ENCODE results near the gene NBEAL1.
"Not testable (repeated sequence)": the region's sequence is repeated elsewhere in the genome, so short reads cannot be mapped to it uniquely, and the experiment has no call there.

The NBEAL1 gene

DNA sequence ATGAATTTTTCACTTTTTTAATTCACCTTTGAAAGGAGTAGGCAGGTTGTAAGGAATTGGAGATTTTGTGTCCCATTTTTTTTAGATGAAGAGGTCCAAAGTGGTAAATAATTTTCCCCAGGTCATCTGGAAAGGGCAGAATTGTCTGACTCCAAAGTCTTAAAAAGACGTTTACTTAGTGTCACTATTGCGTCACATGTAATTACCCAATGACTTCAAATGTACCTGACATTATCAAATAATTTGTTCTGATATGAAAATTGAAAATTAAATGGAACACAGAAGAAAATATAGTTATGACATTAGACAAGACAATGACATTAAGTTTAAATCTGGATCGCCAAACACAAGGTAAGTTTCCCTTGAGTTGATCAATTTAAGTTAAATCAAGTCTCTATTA, 24.2 kb upstream of the NBEAL1 start:
- ChIA-PET CTCF (no interaction called here), POLR2A (no interaction called here)
- TF ChIP-seq ZNF146 (tag by site-specific recombination; IDR thresholded peaks at IDR 0.05): no peak
- TF ChIP-seq, protein P1, sequence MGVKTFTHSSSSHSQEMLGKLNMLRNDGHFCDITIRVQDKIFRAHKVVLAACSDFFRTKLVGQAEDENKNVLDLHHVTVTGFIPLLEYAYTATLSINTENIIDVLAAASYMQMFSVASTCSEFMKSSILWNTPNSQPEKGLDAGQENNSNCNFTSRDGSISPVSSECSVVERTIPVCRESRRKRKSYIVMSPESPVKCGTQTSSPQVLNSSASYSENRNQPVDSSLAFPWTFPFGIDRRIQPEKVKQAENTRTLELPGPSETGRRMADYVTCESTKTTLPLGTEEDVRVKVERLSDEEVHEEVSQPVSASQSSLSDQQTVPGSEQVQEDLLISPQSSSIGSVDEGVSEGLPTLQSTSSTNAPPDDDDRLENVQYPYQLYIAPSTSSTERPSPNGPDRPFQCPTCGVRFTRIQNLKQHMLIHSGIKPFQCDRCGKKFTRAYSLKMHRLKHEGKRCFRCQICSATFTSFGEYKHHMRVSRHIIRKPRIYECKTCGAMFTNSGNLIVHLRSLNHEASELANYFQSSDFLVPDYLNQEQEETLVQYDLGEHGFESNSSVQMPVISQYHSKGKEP (tag by site-specific recombination; IDR thresholded peaks at IDR 0.05): no peak
- TF ChIP-seq YY1 (tag by site-specific recombination; IDR thresholded peaks at IDR 0.05): no peak
- TF ChIP-seq ZNF155 (tag by site-specific recombination; IDR thresholded peaks at IDR 0.05): no peak
- H3K36me3 ChIP-seq (ENCODE audit: control insufficient read depth in 2 of 2, insufficient read depth in 1 of 2, low read length in 2 of 2): no peaks in the 10 kb centered on the region
- no peak overlapping the region for H3K27ac ChIP-seq (ENCODE audit: extremely low read depth, low read depth, low read length)
- H3K4me3 ChIP-seq (ENCODE audit: low read depth, low read length): no peak overlapping the region
- no peaks in the 10 kb centered on the region for H3K9me3 ChIP-seq (ENCODE audit: control insufficient read depth, insufficient read depth, low read depth, low read length)
- no peaks in the 10 kb centered on the region for H3K4me1 ChIP-seq (ENCODE audit: control insufficient read depth, insufficient read depth, low read length)

DNA sequence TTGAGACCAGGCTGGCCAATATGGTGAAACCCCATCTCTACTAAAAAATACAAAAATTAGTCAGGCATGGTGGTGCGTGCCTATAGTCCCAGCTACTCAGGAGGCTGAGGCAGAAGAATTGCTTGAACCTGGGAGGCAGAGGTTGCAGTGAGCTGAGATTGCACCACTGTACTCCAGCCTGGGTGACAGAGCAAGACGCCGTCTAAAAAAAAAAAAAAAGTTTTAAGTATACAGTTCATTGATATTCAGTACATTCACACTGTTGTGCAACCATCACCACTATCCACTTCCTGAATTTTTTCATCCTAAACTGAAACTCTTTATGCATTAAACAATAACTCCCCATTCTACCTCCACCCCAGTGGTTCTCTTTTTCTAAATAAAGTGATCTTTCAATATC, 17.6 kb upstream of the NBEAL1 start:
- POLR2A ChIA-PET; H3K4me3 ChIP-seq (ENCODE audit: low read depth, low read length): not testable (repeated sequence)

DNA sequence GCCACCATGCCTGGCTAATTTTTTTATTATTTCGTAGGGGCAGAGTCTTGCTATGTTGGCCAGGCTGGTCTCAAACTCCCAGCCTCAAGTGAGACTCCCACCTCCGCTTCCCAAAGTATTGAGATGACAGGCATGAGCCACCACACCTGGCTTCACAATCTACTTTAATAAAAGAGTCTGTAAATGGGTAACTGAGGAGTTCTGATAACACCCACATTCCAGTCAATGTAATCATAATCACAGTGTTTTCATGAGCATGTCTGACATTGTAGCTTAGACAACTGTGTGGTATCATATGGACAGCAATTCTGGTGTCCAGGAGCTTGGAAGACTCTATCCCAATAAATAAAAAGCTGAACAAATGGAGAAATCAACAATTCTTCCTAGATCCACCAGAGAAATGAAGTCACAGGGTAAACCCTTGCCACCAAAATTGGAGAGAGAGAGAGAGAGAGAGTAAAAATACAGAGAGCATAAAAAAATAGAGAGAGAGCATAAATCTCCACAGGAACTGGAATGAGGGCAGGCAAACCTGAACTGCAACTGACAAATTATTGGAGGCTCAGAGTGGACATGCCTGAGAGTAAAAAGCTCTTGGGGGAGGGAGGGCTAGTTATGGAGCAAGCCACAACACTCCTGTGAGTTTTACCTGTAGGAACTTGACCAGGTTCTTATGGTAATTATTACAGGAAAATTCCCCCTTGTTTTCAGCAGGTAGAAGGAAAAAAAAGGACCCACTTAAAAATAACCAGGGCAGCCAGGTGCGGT, 12.4 kb upstream of the NBEAL1 start:
- CTCF ChIA-PET: no interaction called here
- no peaks in the 10 kb centered on the region for H3K9me3 ChIP-seq (ENCODE audit: control insufficient read depth, insufficient read depth, low read depth, low read length)

More for the DNA sequence above, 17.6 kb upstream of the NBEAL1 start:
- CTCF ChIA-PET; H3K9me3 ChIP-seq (ENCODE audit: control insufficient read depth, insufficient read depth, low read depth, low read length); H3K4me1 ChIP-seq (ENCODE audit: control insufficient read depth, insufficient read depth, low read length); H3K36me3 ChIP-seq (ENCODE audit: control insufficient read depth in 2 of 2, insufficient read depth in 1 of 2, low read length in 2 of 2); H3K27ac ChIP-seq (ENCODE audit: extremely low read depth, low read depth, low read length): not testable (repeated sequence)

DNA sequence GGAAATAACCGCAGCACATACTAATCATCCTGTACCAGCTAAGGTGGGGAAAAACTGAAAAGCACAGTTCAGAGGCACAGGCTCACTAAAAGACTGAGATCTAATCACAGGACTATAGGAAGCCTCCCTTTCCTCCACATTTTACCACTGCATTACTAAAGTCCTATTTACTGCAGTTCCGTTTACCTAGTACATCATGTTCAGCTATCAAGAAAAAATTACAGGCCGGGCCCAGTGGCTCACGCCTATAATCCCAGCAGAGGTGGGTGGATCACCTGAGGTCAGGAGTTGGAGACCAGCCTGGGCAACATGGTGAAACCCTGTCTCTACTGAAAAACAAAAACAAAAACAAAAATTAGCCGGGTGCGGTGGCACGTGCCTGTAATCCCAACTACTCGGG, 11.0 kb upstream of the NBEAL1 start:
- Histone ChIP-seq H3K27ac (ENCODE audit: extremely low read depth, low read depth, low read length) (no peak overlapping the region), H3K4me1 (ENCODE audit: control insufficient read depth, insufficient read depth, low read length) (no peaks in the 10 kb centered on the region), H3K4me3 (ENCODE audit: low read depth, low read length) (no peak overlapping the region), H3K9me3 (ENCODE audit: control insufficient read depth, insufficient read depth, low read depth, low read length) (no peaks in the 10 kb centered on the region), H3K36me3 (ENCODE audit: control insufficient read depth in 2 of 2, insufficient read depth in 1 of 2, low read length in 2 of 2) (no peaks in the 10 kb centered on the region)
- TF ChIP-seq ZNF175 (tag by site-specific recombination; IDR thresholded peaks at IDR 0.05) (no peak), ZIC2 (tag by site-specific recombination; IDR thresholded peaks at IDR 0.05) (no peak), TRIM28 (IDR thresholded peaks at IDR 0.05; ENCODE audit: borderline replicate concordance, low read length) (no peak), ZNF404 (tag by site-specific recombination; IDR thresholded peaks at IDR 0.05) (no peak), ZNF549 (tag by site-specific recombination; IDR thresholded peaks at IDR 0.05) (no peak), BCL11B (tag by site-specific recombination; IDR thresholded peaks at IDR 0.05; ENCODE audit: low read depth) (no peak), TCF7L2 (IDR thresholded peaks at IDR 0.05; ENCODE audit: borderline replicate concordance, low read depth, low read length) (no peak), REPIN1 (tag by site-specific recombination; IDR thresholded peaks at IDR 0.05; ENCODE audit: low read depth) (no peak), ZNF544 (tag by site-specific recombination; IDR thresholded peaks at IDR 0.05) (no peak)
- TF ChIP-seq, protein P2, sequence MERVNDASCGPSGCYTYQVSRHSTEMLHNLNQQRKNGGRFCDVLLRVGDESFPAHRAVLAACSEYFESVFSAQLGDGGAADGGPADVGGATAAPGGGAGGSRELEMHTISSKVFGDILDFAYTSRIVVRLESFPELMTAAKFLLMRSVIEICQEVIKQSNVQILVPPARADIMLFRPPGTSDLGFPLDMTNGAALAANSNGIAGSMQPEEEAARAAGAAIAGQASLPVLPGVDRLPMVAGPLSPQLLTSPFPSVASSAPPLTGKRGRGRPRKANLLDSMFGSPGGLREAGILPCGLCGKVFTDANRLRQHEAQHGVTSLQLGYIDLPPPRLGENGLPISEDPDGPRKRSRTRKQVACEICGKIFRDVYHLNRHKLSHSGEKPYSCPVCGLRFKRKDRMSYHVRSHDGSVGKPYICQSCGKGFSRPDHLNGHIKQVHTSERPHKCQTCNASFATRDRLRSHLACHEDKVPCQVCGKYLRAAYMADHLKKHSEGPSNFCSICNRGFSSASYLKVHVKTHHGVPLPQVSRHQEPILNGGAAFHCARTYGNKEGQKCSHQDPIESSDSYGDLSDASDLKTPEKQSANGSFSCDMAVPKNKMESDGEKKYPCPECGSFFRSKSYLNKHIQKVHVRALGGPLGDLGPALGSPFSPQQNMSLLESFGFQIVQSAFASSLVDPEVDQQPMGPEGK (tag by site-specific recombination; IDR thresholded peaks at IDR 0.05): no peak
- POLR2A ChIA-PET: interaction anchor here (0.5 kb wide), 1 partner anchor 17 kb away, joined by 3 read pairs; no protein-coding TSS in a partner anchor
- CTCF ChIA-PET: no interaction called here

More for the DNA sequence above, 12.4 kb upstream of the NBEAL1 start:
- TF ChIP-seq ZNF596 (tag by site-specific recombination; IDR thresholded peaks at IDR 0.05) (peak; percentile 23; the same call in 1 of the 2 replicates), SETDB1 (IDR thresholded peaks at IDR 0.05; ENCODE audit: insufficient read length, low read length) (no peak)
- no peaks in the 10 kb centered on the region for H3K4me1 ChIP-seq (ENCODE audit: control insufficient read depth, insufficient read depth, low read length)
- no peak overlapping the region for H3K27ac ChIP-seq (ENCODE audit: extremely low read depth, low read depth, low read length)
- POLR2A ChIA-PET: no interaction called here
- H3K36me3 ChIP-seq (ENCODE audit: control insufficient read depth in 2 of 2, insufficient read depth in 1 of 2, low read length in 2 of 2): no peaks in the 10 kb centered on the region
- H3K4me3 ChIP-seq (ENCODE audit: low read depth, low read length): no peak overlapping the region
